ENCODE data around the gene PGM2L1. TPM values are rescaled to one million over a fixed set of nuclear protein-coding genes. Genes with fewer than 3 reads are reported as not detected.
"Not testable (repeated sequence)": the region's sequence is repeated elsewhere in the genome, so short reads cannot be mapped to it uniquely, and the experiment has no call there.

The PGM2L1 gene
- polyA plus RNA-seq, 4 donors = 2.9 to 4.4 (median 3.4) TPM

DNA sequence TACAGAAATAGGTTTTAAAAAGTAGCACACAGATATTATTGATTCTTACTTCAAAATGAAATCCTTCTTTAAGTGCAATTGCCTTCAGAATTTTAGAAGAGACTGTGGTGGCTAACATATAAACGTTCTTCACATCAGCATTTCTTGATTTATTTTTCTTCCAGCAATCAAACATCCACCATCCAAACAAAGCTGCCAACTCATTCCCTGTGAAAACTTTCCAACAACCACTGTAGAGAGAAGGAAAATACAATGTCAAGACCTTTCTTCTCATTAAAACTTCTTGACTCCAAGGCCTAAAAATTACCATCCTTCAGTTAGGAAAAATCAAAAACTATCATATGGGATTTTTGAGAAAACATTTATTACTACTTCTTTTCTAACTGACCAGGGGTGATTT is 52.8 kb downstream of the PGM2L1 start:
- DNase-seq (ENCODE audit: low read depth in 4 of 4, low spot score in 3 of 4) = no peak

DNA sequence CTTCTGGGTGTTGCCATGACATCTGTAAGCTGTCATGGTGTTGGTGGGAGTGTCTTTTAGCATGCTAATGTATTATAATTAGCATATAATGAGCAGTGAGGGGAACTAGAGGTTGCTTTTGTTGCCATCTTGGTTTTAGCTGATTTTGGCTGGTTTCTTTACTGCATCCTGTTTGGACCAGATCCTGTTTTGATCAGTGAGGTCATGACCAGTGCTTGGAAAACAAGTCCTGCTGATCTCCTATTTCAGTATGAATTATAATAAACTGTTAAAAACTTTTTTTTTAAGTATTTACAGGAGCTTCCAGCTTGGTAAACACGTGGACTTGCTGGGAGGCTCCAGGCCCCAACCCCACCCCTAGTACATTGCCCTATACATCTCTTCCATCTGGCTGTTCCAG is 56.3 kb downstream of the PGM2L1 start:
- DNase-seq (ENCODE audit: low read depth in 4 of 4, low spot score in 3 of 4) = no peak

- DNase-seq (ENCODE audit: low read depth in 4 of 4, low spot score in 3 of 4) = no peak
Observed at GRCh38 chr11:74339619-74340018, 58.6 kb downstream of the PGM2L1 start.

GRCh38 chr11:74338963-74339362 is 59.3 kb downstream of the PGM2L1 start:
- no peak for DNase-seq (ENCODE audit: low read depth in 4 of 4, low spot score in 3 of 4)

- no peak for DNase-seq (ENCODE audit: low read depth in 4 of 4, low spot score in 3 of 4)
Observed at GRCh38 chr11:74333193-74333592, 65.0 kb downstream of the PGM2L1 start.

GRCh38 chr11:74332291-74332690 is 65.9 kb downstream of the PGM2L1 start:
- no peak for DNase-seq (ENCODE audit: low read depth in 4 of 4, low spot score in 3 of 4)

DNA sequence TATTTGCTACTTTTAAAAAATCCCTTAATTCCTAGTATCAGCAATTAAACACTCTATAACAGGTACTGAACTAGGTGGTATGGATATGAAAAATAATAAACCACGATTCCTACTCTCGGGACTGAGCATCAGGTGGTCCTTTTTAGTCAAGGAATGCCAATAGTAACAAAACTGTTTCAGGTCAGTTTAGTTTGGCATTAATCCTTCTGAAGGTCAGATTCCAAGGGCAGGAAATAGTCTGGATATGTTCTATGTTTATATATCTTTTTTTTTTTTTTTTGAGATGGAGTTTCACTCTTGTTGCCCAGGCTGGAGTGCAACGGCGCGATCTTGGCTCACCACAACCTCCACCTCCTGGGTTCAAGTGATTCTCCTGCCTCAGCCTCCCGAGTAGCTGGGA is 67.2 kb downstream of the PGM2L1 start:
- not testable (repeated sequence) for DNase-seq (ENCODE audit: low read depth in 4 of 4, low spot score in 3 of 4)

DNA sequence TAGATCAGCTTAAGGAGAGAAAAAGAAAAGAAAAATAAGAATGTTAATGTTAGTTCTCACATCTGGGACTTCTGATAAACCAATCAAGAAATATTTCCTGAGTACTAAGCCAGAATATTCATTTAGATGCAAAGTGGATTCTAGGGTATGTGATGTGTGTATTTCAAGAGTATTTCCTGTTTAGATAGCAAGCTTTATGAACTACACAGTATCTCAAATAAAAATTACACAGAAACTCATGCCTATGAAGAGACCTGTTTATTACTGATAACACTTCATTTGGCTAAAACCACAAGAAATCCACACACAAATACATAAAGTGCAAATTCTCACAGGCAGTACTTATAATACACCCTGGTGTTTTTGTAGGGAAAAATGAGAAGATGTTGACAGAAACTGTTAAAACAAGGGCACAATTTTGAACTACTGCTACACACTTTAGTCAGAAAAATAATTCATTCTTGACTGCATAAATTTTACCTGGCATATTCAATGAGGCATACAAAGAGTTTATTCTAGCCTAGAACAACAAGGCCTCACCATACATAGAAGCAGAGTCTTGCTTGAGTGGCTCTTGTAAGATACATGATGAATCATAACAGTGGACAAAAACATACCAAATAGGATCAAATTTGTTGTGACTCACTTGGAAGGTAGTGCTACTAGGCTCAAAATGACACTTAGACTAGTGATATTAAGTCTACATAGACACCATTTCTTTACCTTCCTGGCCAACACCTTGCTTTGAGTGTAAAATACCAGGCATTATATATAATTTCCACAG is 68.0 kb downstream of the PGM2L1 start:
- DNase-seq (ENCODE audit: low read depth in 4 of 4, low spot score in 3 of 4) = no peak

- no peak for DNase-seq (ENCODE audit: low read depth in 4 of 4, low spot score in 3 of 4)
Observed at GRCh38 chr11:74327076-74327475, 71.2 kb downstream of the PGM2L1 start.

- no peak for DNase-seq (ENCODE audit: low read depth in 4 of 4, low spot score in 3 of 4)
Observed at GRCh38 chr11:74326665-74327064, 71.6 kb downstream of the PGM2L1 start.

DNA sequence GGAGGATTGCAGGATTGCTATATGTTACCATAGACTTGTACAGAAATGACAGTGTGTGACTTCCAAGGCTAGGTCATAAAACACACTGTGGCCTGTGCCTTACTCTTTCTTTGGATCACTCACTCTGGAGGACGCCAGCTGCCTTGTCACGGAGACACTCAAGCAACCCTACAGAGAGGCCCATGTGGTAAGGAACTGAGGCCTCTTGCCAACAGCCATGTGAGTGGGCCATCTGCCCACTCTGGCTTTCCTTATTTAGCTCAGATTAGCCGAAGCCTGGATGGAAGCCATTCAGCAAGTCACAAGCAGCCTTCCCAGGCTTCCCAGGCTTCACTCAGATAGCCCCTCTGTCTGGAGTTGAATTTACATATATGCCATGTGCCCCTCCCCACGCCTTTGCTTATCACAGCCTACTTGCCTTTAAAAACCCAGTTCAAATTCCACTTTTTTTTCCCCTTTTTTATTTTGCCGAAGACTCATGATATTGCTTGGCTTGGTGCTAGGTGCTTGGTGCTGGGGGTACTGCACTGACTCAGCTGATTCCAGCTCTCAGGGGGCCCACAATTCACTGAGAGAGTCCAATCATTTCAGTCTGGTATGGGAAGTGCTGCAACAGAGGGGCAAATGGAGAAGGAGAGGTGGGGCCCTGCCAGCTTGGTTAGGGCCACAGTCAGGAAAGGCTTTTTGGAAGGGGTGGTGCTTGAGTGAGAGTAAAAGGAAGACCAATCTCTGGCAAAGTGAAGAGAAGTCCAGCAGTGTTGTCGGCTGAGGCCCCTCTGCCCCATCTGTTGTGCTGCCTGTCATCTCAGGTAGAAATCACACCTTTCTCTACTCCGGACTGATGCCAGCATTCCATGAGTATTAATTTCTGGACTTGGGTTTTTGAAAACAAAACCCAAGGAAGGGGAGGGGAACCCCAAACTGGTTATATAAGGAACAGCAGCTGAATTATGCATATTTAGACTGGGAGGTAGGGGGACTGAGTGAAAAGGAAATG is 72.3 kb downstream of the PGM2L1 start:
- no peak for DNase-seq (ENCODE audit: low read depth in 4 of 4, low spot score in 3 of 4)

DNA sequence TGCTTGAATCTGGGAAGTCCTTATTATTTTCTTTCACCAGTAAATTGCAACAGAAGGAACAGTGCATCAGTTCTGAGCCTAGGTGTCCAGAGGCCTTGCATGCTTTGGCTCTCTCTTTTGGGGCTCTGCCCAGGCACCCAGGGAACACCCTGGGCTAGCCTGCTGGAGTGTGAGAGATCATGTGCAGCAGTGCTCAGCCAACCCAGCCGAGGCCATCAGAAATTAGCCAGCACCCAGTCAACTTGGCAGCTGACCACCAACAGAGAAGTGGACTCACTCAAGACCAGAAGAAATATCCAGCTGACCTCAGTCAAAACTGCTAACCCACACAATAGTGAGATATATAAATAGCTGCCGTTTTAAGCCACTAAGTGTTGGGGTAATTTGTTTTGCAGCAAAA is 75.6 kb downstream of the PGM2L1 start:
- DNase-seq (ENCODE audit: low read depth in 4 of 4, low spot score in 3 of 4) = no peak

GRCh38 chr11:74321487-74322188 is 76.6 kb downstream of the PGM2L1 start:
- no peak for DNase-seq (ENCODE audit: low read depth in 4 of 4, low spot score in 3 of 4)

DNA sequence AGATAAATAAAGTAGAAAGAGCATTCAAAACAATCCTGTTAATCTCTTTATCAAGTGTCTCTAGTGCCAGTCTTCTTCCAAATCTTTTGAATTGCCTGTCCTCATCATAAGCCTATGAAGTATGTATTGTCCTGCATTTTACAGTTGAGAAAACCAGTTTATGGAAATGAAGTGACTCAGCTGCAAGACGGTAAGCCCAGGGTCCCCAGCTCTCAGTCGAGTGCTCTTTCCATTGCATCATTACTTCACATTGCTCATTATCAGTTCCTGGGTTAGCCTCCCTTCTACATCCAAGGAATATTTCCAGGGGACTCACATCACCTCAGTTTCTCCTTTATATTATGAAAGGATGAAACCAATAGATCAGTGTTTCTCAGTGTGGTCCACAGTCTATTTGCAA is 77.7 kb downstream of the PGM2L1 start:
- no peak for DNase-seq (ENCODE audit: low read depth in 4 of 4, low spot score in 3 of 4)

DNA sequence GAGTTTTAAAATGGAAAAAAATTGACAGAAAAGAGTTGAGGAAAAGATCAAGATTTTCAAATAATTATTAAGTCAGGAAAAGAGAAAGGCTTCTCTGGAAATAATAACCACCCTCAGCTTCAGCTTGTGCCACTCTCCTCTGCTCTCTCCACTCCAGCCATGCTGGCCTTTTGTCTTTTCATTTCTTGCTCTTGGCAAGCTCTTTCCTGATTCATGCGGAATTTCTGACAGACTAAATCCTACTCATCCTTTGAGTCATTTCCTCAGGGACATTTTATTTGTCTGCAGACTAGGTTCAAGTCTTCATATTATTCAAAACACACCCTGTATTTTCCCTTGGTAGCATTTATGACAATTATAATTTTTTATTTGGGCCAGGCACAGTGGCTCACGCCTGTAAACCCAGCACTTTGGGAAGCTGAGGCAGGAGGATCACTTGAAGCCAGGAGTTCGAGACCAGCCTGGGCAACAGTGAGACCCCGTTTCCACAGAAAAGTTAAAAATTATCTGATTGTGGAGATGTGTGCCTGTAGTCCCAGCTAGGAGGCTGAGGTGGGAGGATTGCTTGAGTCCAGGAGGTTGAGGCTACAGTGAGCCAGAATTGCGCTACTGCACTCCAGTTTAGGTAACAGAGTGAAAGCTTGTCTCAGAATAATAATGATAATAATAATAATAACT is 79.0 kb downstream of the PGM2L1 start:
- DNase-seq (ENCODE audit: low read depth in 4 of 4, low spot score in 3 of 4) = no peak

GRCh38 chr11:74318241-74318932 is 79.8 kb downstream of the PGM2L1 start:
- DNase-seq (ENCODE audit: low read depth in 4 of 4, low spot score in 3 of 4) = no peak

GRCh38 chr11:74316772-74317505 is 81.3 kb downstream of the PGM2L1 start:
- no peak for DNase-seq (ENCODE audit: low read depth in 4 of 4, low spot score in 3 of 4)

DNA sequence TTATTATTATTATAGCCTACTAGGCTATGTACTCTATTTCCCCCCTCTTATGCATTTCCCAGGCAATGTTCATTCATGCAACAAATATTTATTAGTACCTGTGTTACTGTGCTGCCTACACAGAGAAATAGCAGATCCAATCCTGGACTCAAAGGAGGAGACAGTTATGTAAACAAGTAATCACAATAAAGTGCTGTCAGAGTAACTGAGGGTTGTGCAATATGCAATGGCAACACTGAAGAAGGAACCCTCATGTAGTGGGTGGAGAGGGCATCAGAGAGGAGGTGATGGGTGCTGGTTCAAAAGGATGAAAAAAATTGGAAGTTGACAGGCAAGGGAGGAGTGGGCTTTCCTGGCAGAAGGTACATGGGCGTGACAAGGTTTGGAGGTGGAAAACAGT is 85.9 kb downstream of the PGM2L1 start:
- no peak for DNase-seq (ENCODE audit: low read depth in 4 of 4, low spot score in 3 of 4)

- peak in 1 of 4 donors; percentile 12 for DNase-seq (ENCODE audit: low read depth in 4 of 4, low spot score in 3 of 4)
Observed at GRCh38 chr11:74311352-74311926, 86.8 kb downstream of the PGM2L1 start, which contains the start of gene P4HA3. TSS of gene P4HA3 (minus strand) at chr11:74311640. CDS start at chr11:74311611, 29 bp downstream.
